Stimulated activated CD4-positive, alpha-beta T cell treated with anti-CD3 and anti-CD28 coated beads, Interleukin-12 subunit alpha, Interleukin-12 subunit beta, amount 100 ng/mL, for 24 hours (primary cell): ENCODE data around the gene DDX54.

ENCODE experiments used
- DNase-seq, 2 experiments: peaks; one replicate each; pipeline ENCODE4 v3.0.0-alpha.2; 2020; ENCODE audit warnings: low read depth in 2 of 2

DDX54 gene

GRCh38 chr12:113185180-113186032, at the start of gene DDX54, which contains the start of gene RITA1:
TSS of gene DDX54 (minus strand) at chr12:113185478. CDS start at chr12:113185451, 27 bp downstream.
TSS of gene RITA1 (plus strand) at chr12:113185721. CDS start at chr12:113186747, 1,026 bp downstream.
- DNase-seq = peak; percentile 65 to 76

GRCh38 chr12:113234483-113234882, 49.2 kb upstream of the DDX54 start:
- no peak for DNase-seq

GRCh38 chr12:113233967-113234366, 48.7 kb upstream of the DDX54 start:
- no peak for DNase-seq

GRCh38 chr12:113232840-113233585, 47.7 kb upstream of the DDX54 start:
- DNase-seq = peak; percentile 26 to 40

- DNase-seq = no peak
These were observed 47.0 kb upstream of the DDX54 start for GRCh38 chr12:113232089-113232839.

GRCh38 chr12:113231235-113232088, 46.2 kb upstream of the DDX54 start:
- DNase-seq = no peak

- no peak for DNase-seq
These were observed 45.3 kb upstream of the DDX54 start for GRCh38 chr12:113230315-113231234.

- no peak for DNase-seq
These were observed 43.2 kb upstream of the DDX54 start for GRCh38 chr12:113228394-113229028.

GRCh38 chr12:113227686-113228391, 42.6 kb upstream of the DDX54 start:
- no peak for DNase-seq

GRCh38 chr12:113226696-113227568, 41.7 kb upstream of the DDX54 start:
- no peak for DNase-seq

- DNase-seq = no peak
These were observed 39.7 kb upstream of the DDX54 start for GRCh38 chr12:113224955-113225354.

GRCh38 chr12:113222730-113223531, 37.7 kb upstream of the DDX54 start:
- DNase-seq = no peak

- no peak for DNase-seq
These were observed 36.9 kb upstream of the DDX54 start for GRCh38 chr12:113221997-113222729.

GRCh38 chr12:113221181-113221996, 36.1 kb upstream of the DDX54 start, which contains the start of gene TPCN1:
TSS of gene TPCN1 (plus strand) at chr12:113221464. CDS start at chr12:113226853, 5,389 bp downstream.
- peak; percentile 98 to 99 for DNase-seq

- DNase-seq = no peak
These were observed 35.4 kb upstream of the DDX54 start for GRCh38 chr12:113220593-113221180.
